Suprapubic skin (tissue), 3 donors: Measurements from ENCODE around the gene NR6A1.

Experiments used
- EP300 ChIP-seq: sonication (generic); formaldehyde crosslinking; IDR thresholded peaks from one replicate; pipeline ENCODE4 v1.6.1; 2017; ENCODE audit warnings: antibody characterized with exemption
- TF ChIP-seq, protein P1 (sequence below), 2 donors: fragments of 200-600 bp in 1 of 2; fragments of 450-650 bp in 1 of 2; sonication (generic) in 1 of 2; IDR thresholded peaks; one replicate each; pipeline ENCODE4 v1.5.1; 2016 to 2019; ENCODE audit warnings: antibody characterized with exemption in 2 of 2, mild to moderate bottlenecking in 1 of 2, moderate library complexity in 1 of 2

DNA sequence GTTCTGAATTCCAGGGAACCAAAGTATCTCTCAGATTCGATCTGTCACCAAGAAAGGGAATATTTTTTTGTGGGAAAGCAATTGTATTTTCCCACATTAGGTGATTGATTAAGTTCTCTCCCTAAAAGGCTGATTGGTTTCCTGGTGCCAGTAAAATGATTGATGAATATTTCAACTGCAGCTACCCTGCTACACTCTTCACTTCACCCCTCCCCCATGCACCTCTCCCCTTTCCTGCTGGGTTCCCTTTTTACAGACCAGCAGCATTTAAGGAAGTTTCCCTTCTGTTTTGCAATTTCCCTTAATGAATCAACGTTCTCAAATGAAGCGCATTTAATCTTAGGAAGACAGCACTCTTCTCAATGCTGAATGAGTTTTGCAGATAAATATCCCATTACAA is 13.1 kb downstream of the NR6A1 start:
- TF ChIP-seq, protein P1, sequence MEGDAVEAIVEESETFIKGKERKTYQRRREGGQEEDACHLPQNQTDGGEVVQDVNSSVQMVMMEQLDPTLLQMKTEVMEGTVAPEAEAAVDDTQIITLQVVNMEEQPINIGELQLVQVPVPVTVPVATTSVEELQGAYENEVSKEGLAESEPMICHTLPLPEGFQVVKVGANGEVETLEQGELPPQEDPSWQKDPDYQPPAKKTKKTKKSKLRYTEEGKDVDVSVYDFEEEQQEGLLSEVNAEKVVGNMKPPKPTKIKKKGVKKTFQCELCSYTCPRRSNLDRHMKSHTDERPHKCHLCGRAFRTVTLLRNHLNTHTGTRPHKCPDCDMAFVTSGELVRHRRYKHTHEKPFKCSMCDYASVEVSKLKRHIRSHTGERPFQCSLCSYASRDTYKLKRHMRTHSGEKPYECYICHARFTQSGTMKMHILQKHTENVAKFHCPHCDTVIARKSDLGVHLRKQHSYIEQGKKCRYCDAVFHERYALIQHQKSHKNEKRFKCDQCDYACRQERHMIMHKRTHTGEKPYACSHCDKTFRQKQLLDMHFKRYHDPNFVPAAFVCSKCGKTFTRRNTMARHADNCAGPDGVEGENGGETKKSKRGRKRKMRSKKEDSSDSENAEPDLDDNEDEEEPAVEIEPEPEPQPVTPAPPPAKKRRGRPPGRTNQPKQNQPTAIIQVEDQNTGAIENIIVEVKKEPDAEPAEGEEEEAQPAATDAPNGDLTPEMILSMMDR (IDR thresholded peaks at IDR 0.05) = no peak
- TF ChIP-seq EP300 = no peak
